Prostate gland (tissue), 2 donors: ENCODE measurements around the gene RIN2.

Source experiments
- CTCF ChIP-seq, 4 experiments: fragments of 200-600 bp in 2 of 4; fragments of 450-650 bp in 2 of 4; sonication (generic) in 2 of 4; IDR thresholded peaks; 1 replicate in 3 of 4; 2 replicates in 1 of 4; pipeline ENCODE4 v1.5.1; 2016 to 2019; ENCODE audit warnings: antibody characterized with exemption in 4 of 4, mild to moderate bottlenecking in 2 of 4, moderate library complexity in 2 of 4
- POLR2AphosphoS5 ChIP-seq: sonication (generic); formaldehyde crosslinking; IDR thresholded peaks from one replicate; pipeline ENCODE4 v1.6.1; 2017; ENCODE audit warnings: antibody characterized with exemption

GRCh38 chr20:19774135-19774933, 16.3 kb downstream of the RIN2 start:
- TF ChIP-seq CTCF (IDR thresholded peaks at IDR 0.05) = no peak
- no peak for TF ChIP-seq POLR2AphosphoS5
